ENCODE measurements around the gene RAD51B.

The RAD51B gene

DNA sequence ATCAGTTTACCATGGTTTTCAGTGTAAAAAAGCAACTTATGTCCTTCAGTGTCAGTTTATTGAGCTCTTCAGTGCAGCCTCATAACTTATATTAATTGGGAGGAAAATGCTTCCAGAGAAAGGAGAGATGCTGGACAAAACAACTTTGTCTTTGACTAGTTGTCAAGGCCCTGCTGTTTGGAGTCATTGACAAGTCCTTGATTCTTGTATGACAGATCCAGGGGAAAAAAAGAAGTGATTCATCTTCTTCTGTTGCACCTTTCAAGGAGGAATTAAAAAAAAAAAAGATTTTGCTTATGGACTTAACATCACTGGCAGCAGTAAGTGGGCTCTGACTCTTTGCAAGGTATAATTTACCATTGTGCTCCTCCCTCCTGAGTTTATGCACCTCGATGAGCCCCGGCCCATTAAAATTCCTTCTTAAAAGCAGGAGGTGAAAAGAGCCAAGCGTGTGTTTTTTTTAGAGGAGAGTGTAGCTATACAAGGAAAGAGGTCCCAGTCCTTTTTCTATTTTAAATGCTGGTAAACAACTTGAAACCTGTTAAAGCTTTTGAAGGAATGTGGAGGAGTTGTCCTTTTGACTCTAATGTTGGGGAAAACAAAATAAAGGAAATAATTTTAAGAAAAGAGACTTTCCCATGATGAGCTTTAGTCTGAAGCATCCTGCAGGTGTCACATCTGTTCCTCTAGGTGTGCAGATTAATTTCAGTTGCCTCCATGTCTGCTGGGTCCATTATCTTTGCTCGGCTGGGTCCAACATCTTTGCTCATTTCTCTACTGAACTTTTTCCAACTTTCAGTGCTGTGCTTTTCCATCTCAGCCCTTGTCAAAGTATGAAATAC, 431.6 kb downstream of the RAD51B start:
- Histone ChIP-seq H3K36me3 (ENCODE audit: low read depth) (no peaks in the 10 kb centered on the region), H3K27me3 (ENCODE audit: insufficient read depth, poor library complexity, severe bottlenecking) (no peaks in the 10 kb centered on the region), H3K4me1 (ENCODE audit: insufficient read depth, poor library complexity, severe bottlenecking) (peaks cover 68% of the 10 kb centered on the region), H3K27ac (ENCODE audit: poor library complexity, severe bottlenecking) (peak overlapping the region; percentile 83), H3K4me3 (ENCODE audit: severe bottlenecking) (no peak overlapping the region), H3K9me3 (ENCODE audit: severe bottlenecking) (no peaks in the 10 kb centered on the region)
- DNase-seq (ENCODE audit: low spot score) (no peak), ATAC-seq (ENCODE audit: low read depth) (no peak)
- TF ChIP-seq, protein P1, sequence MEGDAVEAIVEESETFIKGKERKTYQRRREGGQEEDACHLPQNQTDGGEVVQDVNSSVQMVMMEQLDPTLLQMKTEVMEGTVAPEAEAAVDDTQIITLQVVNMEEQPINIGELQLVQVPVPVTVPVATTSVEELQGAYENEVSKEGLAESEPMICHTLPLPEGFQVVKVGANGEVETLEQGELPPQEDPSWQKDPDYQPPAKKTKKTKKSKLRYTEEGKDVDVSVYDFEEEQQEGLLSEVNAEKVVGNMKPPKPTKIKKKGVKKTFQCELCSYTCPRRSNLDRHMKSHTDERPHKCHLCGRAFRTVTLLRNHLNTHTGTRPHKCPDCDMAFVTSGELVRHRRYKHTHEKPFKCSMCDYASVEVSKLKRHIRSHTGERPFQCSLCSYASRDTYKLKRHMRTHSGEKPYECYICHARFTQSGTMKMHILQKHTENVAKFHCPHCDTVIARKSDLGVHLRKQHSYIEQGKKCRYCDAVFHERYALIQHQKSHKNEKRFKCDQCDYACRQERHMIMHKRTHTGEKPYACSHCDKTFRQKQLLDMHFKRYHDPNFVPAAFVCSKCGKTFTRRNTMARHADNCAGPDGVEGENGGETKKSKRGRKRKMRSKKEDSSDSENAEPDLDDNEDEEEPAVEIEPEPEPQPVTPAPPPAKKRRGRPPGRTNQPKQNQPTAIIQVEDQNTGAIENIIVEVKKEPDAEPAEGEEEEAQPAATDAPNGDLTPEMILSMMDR (IDR thresholded peaks at IDR 0.05; ENCODE audit: poor library complexity, severe bottlenecking), result peak; percentile 26

DNA sequence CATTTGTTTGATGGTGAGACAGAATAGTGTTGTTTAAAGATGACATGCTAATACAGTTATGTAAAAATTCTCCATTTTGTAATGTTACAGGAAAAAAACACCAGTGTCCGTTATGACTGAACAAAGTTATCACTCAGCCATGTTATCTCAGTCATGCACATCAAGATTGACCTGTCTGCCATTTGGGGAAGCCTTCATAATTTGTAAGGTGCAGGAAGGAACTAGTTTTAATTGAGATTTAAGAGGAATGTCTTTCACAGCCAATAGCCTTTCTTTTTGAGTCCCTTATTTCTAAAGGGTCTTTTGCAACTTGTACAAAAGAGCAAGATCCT, 432.2 kb downstream of the RAD51B start:
- Histone ChIP-seq H3K36me3 (ENCODE audit: low read depth) (no peaks in the 10 kb centered on the region), H3K4me1 (ENCODE audit: insufficient read depth, poor library complexity, severe bottlenecking) (peaks cover 65% of the 10 kb centered on the region), H3K27me3 (ENCODE audit: insufficient read depth, poor library complexity, severe bottlenecking) (no peaks in the 10 kb centered on the region), H3K27ac (ENCODE audit: poor library complexity, severe bottlenecking) (peak overlapping the region; percentile 83), H3K9me3 (ENCODE audit: severe bottlenecking) (no peaks in the 10 kb centered on the region), H3K4me3 (ENCODE audit: severe bottlenecking) (no peak overlapping the region)
- TF ChIP-seq, protein P1 (IDR thresholded peaks at IDR 0.05; ENCODE audit: poor library complexity, severe bottlenecking), result no peak
- ATAC-seq (ENCODE audit: low read depth) (no peak), DNase-seq (ENCODE audit: low spot score) (no peak)

DNA sequence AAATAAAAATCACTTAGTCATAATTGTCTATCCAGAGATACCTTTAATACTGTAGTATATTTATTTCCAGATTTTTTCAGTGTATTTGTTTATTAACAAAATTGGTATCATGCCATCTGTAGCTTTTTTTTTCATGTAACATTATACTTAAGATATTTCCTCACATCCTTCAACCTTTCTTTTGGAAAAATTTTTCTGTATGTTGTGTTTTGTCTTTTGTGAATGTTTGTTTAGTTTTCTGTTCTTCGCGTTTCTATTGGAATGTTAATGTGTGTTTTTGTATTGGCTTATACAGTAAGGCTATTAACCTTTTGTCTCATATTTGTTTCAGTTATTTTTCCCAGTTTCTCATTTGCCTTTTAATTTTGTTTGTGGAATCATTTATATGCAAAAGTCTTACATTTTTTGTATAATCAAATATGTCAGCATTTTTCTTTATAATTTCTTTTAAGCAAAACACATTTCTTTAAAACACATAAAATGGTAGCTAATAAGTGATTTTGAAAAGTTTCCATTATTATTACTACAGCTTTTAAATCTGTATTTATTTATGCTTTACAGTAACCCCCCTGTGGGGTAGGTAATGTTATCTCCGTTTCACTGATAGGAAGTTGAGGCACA, 433.7 kb downstream of the RAD51B start:
- Histone ChIP-seq H3K27ac (ENCODE audit: poor library complexity, severe bottlenecking) (no peak overlapping the region), H3K27me3 (ENCODE audit: insufficient read depth, poor library complexity, severe bottlenecking) (no peaks in the 10 kb centered on the region), H3K36me3 (ENCODE audit: low read depth) (no peaks in the 10 kb centered on the region), H3K4me3 (ENCODE audit: severe bottlenecking) (no peak overlapping the region), H3K4me1 (ENCODE audit: insufficient read depth, poor library complexity, severe bottlenecking) (peaks cover 52% of the 10 kb centered on the region), H3K9me3 (ENCODE audit: severe bottlenecking) (no peaks in the 10 kb centered on the region)
- DNase-seq (ENCODE audit: low spot score) (no peak), ATAC-seq (ENCODE audit: low read depth) (no peak)
- TF ChIP-seq, protein P1 (IDR thresholded peaks at IDR 0.05; ENCODE audit: poor library complexity, severe bottlenecking), result no peak

DNA sequence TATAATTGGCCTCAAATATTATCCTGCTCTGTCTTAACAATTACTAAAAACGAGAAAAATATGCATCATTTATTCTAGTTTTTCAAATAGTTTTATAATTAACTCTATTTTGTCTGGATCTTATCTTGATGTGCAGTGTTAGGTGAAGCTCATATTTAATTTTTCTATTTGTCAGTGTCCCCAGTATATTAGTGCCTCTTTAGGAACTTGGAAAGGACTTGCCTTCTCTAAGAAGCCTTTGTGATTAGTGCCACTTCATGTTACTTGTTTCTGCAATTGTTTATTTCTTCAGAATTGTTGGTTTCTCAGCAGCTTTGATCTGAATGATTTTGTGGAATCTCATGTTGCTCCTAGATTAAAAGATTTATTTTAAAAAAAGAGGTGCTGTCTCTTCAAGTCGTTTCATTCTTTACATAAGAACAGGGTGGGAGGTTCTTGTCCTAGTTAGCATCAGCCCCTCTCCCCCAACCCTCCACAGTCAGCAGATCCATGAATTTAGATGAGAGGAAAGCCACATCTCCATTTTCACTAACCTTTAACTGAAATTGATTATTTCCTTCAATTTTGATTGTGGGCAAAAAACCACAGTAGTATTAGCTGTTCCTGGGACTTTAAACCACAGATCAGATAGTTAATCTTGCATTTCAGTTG, 434.4 kb downstream of the RAD51B start:
- Histone ChIP-seq H3K4me1 (ENCODE audit: insufficient read depth, poor library complexity, severe bottlenecking) (peaks cover 51% of the 10 kb centered on the region), H3K36me3 (ENCODE audit: low read depth) (no peaks in the 10 kb centered on the region), H3K4me3 (ENCODE audit: severe bottlenecking) (no peak overlapping the region), H3K27ac (ENCODE audit: poor library complexity, severe bottlenecking) (peak overlapping the region; percentile 63), H3K27me3 (ENCODE audit: insufficient read depth, poor library complexity, severe bottlenecking) (no peaks in the 10 kb centered on the region), H3K9me3 (ENCODE audit: severe bottlenecking) (no peaks in the 10 kb centered on the region)
- DNase-seq (ENCODE audit: low spot score) (no peak), ATAC-seq (ENCODE audit: low read depth) (no peak)
- TF ChIP-seq, protein P1 (IDR thresholded peaks at IDR 0.05; ENCODE audit: poor library complexity, severe bottlenecking), result no peak

Data from RWPE2 (cell line).